Fibroblast of gingiva (primary cell): ENCODE results near the gene LSP1.

Experiments used
- DNase-seq: peaks from one replicate; pipeline ENCODE4 v3.0.0-alpha.2; 2011; ENCODE audit warnings: low read depth

Gene LSP1

DNA sequence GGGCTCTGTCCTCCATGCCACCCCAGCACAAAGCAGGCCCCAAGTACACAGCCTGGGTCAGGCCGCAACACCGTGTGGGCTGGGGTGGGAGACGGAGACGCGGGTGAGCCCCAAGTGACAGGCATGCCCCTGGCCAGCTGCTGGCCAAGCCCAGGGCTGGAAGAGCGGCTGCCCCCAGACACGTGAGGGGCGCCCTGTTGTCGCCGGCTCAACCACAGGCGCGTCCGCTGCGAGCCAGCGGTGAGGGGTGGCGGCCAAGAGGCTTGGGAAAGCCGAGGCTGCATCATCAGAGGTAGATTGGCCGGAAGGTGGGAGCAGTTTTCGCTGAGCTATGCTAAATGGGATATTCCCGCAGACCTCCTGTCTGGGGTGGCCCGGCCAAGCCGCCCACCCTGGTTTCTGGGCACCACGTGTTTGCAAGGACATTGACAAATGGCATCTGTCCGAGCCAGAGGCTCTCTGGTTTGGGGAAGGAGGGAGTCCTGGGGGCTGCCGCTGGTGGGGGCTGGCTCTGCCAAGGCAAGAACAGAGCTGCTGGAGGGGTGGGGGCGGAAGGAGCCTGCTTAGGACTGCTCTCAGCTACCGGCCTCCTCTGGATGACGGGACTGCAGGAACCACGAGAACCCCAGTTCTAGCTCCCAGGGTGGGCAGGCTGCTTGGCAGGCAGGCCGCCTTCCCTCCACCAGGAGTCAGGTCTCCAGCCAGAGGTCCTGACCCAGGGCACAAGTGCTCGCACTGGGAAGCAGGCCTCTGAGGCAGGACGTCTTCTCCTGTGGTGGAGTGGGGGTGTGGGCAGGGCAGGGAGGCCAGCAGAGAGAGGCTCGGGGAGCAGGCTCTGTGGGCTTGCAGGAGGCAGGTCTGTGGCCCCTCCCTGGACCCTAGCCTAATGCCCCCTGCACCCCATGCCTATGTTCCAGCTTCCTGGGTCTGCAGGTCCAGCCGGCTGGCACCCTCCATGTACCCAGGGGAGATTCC, 38.3 kb downstream of the LSP1 start:
- no peak for DNase-seq

DNA sequence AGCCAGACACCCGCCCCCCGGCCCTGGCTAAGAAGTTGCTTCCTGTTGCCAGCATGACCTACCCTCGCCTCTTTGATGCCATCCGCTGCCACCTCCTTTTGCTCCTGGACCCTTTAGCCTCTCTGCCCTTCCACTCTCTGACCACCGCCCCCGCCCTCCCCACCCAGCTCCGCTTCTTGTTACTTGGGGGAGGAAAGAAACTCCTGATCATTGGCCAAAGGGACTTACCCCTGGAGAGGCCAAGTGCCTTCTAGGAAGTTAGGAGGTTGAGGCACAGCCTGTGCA, 38.9 kb downstream of the LSP1 start, which contains the start of gene PRR33:
TSS of gene PRR33 (minus strand) at position 65 of the 285 bp plus-strand sequence. CDS start 1,311 bp downstream, outside the sequence.
- DNase-seq = no peak

DNA sequence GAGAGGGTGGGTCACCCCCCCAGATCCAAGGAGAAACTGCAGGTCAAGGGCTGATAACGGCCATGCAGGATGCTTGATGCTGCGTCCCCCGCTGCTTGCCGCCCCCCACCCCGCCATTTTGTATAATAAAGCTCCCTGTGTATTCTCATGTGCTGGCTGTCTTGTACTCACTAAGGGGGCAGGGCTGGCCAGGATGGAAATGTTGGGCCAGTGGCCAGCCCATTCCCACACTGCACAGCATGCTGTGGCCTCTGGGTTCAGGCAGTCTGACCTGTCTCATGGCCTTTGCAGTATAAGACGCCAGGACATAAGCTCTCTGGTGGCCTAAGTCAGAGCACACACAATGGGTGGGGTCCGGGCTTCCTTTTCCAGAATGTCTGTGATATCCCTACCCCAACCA, 39.2 kb downstream of the LSP1 start:
- no peak for DNase-seq

DNA sequence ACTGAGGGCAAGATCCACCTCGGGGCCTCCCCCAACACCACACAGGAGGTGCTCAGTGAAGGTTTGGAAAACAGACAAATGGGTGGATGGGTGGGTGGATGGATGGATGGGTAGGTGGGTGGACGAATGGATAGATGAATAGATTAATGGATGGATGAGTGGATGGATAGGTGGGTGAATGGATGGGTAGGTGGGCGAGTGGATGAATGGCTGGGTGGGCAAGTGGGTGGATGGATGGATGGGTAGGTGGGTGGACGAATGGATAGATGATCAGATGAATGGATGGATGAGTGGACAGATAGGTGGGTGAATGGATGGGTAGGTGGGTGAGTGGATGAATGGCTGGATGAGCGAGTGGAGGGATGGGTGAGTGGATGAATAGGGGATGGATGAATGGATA, 39.7 kb downstream of the LSP1 start:
- DNase-seq = no peak

DNA sequence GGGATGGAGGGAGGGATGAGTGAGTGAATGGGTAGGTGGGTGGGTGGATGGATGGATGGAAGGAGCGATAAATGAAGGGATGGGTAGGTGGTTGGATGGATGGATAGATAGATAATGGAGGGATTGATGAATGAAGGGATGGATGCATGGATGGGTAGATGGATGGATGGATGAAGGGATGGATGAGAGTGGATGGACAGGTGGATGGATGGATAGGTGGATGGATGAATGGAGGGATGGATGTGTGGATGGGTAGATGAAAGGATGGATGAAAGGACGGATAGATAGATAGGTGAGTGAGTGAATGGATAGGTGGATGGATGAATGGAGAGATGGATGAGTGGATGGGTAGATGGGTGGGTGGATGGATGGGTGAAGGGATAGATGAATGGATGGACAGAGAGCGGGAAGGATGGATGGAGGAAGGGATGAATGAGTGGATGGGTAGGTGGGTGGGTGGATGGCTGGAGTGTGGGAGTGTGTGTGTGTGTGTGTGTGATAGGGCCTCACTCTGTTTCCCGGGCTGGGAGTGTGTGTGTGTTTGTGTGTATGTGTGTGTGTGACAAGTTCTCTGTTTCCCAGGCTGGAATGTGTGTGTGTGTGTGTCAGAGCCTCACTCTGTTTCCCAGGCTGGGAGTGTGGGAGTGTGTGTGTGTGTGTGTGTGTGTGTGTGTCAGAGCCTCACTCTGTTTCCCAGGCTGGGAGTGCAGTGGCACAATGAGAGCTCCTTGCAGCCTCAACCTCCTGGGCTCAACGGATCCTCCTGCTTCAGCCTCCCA, 40.9 kb downstream of the LSP1 start:
- DNase-seq = no peak

DNA sequence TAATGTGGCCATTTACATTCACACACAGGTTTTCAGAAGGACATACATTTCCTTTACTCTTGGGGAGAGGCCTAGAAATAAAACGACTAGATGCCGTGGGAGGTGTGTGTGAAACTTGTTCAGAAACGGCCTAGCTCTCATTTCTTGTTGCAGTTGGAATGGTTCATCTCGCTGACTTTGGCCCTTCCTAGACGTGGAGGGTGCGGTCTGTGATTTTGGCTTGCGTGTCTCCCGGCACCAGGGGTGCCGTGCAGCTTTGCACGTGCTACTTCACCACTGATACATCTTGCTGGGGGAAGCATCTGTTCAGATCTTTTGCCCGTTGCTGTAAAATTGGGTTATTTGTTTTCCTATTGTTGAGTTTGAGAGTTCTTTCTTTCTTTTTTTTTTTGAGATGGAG, 41.9 kb downstream of the LSP1 start:
- no peak for DNase-seq

DNA sequence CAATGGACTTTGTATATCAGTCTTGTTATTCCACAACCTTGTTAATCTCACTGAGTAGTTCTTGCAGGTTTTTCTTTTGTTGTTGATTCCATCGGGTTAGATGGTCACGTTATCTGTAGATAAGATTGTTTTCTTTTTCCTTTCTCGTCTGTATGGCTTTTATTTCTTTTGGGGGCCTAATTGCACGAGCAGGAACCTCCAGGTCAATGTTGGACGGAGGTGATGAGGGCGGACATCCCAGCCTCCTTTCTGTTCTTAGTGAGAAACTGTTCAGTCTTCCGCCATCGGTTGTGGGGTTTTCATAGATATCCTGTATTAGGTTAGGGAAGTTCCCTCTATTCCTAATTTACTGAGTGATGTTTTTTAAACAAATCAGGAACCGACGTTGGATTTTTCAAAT, 43.6 kb downstream of the LSP1 start:
- DNase-seq = no peak

DNA sequence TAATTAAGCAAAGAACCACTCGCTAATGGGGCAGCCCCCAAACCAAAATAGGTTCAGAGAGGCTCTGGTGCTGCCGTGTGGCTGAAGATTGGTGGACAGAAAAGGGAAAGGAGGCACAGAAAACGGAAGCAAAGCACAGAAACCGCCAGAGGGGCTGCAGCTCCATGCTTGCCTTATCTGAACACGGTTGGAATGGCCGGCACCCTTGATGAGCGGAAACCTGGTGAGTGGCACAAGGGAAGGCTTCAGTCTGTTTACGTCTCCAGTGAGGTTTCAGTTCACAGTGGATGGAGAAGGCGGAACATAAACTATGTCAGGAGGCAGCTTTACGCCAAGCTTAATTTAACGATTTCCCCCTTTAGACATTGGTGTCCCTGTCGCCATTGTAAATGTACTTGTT, 44.0 kb downstream of the LSP1 start:
- DNase-seq = no peak

DNA sequence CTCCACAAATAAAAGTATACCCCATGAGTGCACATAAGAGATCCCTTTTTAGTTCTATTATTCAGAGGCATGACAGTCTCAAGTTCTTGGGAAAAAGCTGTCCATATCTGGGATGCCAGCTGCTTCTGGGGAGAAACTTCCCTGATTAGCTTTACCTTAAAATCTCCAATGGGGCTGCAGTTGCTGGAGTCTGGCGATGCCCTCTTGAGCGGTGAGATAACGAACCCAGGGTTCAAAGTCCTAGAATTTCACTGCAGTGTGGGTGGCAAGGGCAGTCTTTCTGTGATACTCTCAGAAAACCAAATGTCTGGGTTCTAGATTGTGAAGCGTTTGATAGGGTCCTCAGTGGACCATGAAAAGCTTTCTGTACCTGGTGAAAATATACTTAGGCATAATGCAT, 46.2 kb downstream of the LSP1 start:
- no peak for DNase-seq

DNA sequence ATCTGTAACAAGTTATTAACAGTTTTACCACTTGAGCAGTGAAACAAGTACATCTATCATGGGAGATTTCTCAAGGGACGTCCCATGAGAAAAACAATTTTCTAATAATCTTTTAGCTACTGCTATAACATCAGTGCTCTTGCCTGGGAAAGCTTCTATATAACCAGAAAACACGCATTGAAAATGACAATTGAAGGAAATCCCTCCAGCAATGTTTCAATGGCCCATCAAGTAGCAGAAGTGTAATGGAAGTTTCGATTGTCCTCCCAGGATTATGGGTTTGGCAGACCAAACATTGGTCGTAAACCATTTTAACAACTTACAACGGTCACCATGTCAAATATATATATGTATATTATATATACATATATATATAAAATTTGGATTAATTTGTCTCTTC, 46.8 kb downstream of the LSP1 start:
- DNase-seq = no peak

DNA sequence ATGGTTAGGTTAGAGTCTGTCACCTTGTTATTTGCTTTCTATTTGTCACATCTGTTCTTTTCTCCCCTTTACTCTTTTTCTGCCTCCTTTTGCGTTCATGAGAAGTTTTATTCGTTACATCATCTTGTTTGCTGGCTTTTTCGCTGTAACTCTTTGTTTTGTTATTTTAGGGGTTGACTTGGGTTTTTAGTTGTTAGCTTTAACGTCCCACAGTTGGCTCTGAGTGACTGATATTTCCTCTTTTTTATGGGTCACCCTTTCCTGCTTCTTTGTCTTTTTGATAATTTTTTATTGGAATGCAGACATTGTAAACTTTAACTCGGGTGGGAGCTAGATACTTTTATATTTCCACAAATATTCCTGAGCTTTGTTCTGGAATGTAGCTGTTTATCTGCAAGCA, 53.3 kb downstream of the LSP1 start:
- no peak for DNase-seq

DNA sequence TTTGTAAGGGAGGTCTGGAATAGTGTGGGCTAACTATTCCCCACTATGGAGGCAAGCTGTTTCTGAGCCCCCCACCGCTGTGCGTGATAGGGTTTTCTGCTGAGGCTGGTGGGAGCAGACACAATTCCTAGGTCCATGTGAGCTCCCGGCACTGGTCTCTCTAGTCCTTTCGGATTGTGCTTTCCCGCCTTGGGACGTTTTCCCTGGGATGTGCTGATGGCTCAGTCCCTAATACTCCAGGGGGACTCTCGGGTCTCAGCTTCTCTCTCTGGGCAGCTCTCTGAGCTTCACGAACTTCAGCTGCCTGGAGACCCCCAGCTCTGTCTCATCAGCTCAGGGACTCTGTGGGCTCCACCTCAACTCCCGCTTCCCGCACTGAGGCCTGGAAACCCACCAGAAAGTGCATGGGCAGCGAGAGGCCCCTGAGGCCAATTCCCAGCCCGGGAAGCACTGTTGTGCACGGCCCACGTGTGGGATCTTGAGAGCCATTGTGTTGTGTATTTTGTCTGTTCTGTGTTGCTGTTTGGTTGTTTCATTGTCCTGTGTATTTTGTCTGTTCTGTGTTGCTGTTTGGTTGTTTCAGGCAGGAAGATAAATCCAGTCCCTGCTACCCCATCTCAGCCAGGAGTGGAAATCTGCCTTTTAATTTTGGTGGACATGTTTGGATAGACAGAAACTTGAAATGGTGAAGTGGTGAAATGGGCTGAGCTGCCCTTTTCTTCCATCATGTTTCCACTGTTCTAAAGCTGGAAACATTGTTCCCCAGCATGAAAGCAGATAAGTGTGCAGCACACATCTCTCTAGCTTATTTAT, 53.9 kb downstream of the LSP1 start:
- DNase-seq = no peak

DNA sequence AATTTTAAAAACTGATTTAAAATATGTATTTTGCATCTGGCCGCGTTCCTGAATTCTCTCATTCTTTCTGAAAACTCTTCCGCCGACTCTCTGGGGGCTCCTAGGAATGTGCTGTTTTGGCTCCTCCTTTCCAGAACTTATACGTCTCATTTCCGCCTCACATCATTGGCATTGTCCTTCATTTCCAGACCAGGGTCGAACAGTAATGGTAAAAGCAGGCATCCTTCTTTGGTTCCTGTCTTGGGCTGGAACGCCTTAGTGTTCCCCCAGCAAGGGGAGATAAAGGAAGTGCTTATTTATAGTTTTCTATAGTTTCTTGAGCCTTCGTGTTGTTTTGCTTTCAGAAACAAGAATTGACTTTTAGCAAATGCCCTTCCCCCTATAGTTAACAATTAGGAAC, 55.7 kb downstream of the LSP1 start:
- DNase-seq = no peak

DNA sequence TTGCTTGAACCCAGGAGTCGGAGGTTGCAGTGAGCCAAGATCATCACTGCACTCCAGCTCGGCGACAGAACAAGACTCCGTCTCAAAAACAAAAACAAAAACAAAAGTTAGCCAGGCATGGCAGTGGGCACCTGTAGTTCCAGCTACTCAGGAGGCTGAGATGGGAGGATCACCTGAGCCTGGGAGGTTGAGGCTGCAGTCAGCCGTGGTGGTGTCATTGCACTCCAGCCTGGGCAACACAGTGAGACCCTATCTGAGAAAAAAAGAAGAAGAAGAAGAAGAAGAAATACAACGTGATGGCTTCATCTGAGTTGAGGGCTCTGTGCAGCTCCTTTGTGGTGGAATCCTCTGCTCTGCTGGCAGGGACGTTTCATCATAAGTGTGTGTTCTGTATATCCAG, 56.6 kb downstream of the LSP1 start:
- DNase-seq = no peak

DNA sequence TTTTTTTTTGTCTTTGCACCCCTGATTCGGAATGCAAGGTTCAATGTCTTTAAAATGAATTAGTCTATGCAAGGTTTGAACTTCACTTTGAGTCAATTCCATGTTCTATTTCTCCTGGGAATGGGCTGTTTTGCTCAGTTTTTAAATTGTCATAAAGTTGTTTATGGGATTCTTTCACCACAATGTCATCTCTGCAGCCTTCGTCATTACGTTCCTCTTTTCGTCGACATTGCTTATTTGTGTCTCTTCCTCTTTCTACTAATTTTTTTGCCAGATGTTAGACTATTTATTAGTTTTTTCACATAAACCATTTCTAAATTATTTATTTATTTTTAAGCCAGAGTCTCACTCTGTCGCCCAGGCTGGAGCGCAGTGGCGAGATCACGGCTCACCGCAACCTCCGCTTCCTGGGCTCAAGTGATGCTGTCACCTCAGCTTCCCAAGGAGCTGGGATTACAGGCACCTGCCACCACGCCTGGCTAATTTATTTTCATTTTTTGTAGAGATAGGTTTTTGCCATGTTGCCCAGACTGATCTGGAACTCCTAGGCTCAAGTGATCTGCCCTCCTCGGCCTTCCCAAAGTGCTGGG, 59.5 kb downstream of the LSP1 start:
- DNase-seq = no peak

DNA sequence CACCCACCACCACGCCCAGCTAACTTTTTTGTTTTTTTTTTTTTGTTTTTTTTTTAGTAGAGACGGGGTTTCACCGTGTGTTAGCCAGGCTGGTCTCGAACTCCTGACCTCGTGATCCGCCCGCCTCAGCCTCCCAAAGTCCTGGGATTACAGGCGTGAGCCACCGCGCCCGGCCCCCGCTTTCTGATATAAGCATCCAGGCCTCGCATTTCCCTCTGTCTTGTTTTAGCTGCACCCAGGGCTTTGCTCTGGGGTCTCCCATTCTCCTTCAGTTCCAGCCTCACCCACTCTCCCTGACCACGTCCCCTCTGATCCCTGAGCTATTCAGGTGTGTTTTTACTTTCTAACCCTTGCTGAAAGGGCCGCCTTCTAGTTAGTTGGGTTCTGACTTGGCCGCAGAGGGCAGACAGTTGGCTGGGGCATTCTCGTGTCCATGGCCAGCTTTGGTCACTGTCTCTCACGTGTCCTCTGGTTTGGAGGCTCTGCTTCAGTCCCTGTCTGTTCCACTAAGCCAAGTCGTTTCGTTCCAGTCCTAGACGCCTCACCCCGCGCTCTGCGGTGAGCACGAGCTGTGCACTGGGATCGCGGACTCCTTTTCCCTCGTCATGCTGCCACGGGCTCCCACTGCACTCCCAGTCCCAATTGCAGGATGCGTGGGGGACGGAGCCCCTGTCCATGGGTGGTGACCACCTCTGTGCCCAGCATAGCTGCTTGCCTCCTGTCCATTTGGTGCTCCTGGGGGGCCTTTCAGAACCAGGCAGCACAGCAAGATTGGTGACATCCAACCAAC, 60.6 kb downstream of the LSP1 start:
- no peak for DNase-seq

DNA sequence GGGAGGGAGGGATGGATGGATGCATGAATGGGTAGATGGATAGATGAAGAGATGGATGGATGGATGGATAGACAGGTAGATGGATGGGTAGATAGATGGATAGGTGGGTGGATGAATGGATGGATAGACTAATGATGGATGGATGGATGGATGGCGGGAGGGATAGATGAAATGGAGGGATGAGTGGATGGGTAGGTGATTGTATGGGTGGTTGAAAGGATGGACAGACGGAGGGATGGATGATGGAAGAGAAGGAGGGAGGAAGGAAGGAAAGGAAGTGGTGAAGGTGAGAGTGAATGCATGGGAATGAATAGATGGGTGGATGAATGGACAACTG, 62.9 kb downstream of the LSP1 start:
- no peak for DNase-seq

DNA sequence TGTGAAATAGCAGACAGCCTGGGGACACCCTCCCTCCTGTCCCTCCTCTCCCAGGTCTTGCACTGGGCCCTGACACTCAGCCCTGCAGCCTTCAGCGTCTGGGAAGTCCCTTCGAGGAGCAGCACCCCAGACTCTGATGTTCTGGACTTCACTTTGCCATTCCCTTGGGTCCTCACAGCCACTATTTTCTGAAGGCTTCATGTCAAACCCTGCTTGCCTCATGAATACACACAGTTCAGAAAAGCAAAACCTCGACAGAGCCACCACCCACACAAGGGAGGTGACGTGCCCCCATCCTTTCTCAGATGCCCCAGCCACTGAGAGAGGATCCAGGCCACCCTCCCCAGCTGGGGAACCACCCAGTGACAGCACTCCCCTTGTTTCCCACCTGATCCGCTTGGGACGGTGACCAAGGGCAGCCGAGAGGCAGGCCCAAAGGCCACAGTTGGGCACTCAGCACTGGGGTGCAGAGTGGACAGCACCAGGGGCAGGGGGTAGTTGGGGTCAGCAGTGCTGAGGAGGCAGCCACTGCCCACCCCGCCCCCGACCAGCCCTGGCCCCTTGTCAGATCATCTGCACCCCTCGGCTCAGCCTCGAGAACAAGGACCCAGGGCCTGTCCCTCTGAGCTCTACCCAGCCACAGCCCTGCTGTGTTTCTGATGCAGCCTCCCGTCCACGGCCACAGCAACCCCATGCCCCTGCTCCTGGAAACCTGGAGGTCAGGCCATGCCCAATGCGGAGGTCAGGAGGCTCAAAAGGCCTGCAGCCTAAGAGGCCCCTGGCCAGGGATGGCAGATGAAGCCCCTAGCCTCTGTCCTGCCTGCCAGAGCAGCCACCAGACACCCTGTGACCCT, 63.5 kb downstream of the LSP1 start:
- no peak for DNase-seq

DNA sequence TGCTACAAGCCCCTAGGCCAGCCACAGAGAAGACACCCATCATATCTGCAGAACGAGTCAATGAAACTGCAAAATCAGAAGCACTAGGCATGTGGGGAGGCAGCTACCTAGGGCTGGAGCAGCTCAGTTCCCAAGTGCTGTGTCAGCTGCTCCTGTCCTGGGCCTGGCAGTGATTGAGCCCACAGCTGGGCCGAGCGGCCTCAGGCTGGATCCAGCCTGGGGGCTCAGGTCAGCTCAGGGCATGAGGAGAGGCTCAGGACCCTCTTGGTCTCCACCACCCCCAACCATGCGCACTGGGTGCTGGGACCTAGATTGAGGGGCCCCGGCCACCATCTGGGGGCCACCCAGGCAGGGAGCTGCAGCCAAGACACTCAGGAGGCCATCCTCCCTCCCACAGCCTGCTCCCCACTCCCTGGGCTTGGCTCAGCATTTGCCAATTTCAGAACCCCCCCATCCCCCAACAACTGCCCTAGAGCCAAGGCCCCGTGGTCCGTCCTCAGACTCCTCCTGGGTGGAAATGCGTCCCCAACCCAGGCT, 64.2 kb downstream of the LSP1 start:
- no peak for DNase-seq
